HG03432 (cell line): ENCODE results near the gene MYH11.
"Not testable (repeated sequence)": the region's sequence is repeated elsewhere in the genome, so short reads cannot be mapped to it uniquely, and the experiment has no call there.

Experiments
- ATAC-seq: cut with Tn5 transposase; IDR thresholded peaks from one replicate; pipeline ENCODE4 v1.9.1; 2021; ENCODE audit warnings: mild to moderate bottlenecking, moderate library complexity; ENCODE audit not compliant: unreplicated experiment

Gene MYH11

DNA sequence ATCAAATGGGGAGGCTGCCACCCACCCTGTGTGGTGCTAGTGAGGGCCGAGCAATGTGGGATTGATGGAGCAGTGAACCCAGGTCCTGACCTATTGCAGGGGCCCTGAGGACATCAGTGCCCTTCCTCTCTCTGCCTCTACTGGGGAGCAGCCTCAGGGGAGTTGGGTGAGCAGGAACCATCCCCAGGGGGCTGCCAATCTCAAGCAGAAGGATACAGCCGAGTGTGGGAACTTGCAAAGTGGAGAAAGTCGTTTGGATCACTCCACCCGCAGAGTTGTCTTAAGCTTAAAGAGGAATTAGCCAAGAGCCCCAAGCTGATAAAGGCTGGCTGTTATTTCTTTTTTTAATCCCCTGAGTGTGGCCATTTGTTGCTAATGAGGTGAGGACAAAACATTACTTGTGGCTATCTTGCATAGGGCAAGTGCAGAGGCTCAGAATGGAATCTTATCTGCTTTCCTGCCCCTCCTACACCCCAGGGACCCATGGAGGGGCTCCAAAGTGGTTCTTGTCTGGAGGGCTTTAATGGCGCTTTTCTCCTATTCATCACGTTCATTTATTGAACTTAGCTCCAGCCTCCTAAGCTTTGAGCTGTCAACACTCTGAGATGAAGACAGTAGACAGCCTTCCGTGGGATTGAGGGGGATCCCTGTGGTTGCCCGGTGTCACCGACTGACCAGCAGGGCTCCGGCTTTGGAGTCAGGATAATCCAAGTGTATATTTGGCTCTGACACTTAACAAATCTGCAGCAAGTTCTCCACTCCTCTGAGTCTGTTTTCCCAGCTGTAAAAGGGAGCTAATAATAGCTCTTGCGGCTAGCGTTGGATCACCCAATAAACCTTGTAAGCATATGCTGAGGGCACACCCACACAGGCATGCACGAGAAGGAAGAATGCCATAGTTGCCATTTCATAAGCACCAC is 45.1 kb downstream of the MYH11 start:
- no peak for ATAC-seq

DNA sequence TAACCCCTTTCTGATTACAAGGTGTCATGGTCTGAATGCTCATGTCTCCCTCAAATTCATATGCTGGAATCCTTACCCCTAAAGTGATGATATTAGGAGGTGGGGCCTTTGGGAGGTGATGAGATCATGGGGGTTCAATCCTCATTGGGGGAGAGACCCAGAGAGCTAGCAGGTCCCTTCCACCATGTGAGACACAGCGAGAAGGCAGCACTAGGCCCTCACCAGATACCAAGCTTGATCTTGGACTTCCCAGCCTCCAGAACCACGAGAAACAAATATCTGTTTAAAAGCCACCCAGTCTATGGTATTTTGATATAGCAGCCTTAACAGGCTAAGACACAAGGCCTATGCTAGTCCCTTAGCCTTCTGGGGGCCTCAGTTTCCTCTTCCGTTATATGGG is 45.9 kb downstream of the MYH11 start:
- ATAC-seq = no peak

DNA sequence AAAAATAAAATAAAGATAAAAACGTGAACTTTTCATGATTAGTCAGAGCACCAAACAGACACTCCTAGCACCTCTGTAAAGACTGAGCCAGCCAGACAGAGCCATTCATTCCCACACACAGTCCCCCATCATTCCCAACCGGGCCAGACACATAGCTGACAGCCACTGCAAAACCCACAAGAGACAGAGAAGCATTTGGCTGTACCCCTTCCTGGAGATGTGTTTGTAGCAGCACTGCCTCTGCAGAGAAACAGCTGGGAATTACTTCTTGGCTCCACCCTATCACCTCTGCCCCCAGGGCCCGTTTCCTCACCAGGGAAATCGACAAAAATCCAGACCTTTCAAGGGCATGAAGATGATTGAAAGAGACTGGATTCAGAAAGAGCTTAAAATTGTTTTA is 46.4 kb downstream of the MYH11 start:
- no peak for ATAC-seq

- not testable (repeated sequence) for ATAC-seq
Measured at GRCh38 chr16:15809297-15809696, 47.5 kb downstream of the MYH11 start.

GRCh38 chr16:15808071-15808470 is 48.8 kb downstream of the MYH11 start:
- no peak for ATAC-seq

DNA sequence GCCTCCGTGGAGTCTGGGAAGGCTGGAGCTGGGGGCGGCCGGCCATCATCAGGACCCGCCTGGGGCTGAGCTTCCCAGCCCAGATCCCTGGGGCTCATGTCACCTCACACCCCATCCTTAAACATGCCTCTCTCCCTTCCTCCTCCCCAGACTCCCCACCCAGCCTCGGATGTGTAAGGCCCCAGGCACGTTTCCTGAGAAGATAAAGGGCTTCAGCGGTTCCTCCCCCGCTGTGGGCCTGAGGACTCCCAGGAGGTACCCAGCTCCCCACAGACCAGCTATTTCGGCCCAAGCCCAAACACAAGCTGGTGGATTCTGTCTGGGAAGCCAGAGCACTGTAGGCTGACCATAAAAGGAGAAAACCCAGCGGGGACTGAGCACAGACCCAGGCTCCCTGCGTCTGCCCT is 49.2 kb downstream of the MYH11 start:
- no peak for ATAC-seq

DNA sequence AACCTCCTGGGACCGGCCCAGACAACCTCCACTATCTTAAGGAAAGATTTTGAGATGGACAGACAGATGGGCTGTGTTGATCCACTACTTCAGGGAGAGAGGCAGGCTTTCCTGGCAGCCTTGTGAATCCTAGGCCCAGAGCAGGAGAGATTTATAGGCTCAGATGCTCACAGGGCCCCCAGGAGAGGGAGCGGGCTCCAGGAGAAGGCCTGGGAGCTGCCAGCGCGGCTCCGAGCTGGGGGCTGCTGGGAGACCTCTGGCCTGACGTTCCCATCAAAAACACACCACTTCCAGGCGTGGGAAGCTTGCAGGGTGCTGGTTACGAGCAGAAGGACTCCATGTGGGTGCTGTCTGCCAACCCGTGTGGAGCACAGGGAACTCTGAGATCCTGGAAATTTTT is 53.2 kb downstream of the MYH11 start:
- ATAC-seq = no peak

DNA sequence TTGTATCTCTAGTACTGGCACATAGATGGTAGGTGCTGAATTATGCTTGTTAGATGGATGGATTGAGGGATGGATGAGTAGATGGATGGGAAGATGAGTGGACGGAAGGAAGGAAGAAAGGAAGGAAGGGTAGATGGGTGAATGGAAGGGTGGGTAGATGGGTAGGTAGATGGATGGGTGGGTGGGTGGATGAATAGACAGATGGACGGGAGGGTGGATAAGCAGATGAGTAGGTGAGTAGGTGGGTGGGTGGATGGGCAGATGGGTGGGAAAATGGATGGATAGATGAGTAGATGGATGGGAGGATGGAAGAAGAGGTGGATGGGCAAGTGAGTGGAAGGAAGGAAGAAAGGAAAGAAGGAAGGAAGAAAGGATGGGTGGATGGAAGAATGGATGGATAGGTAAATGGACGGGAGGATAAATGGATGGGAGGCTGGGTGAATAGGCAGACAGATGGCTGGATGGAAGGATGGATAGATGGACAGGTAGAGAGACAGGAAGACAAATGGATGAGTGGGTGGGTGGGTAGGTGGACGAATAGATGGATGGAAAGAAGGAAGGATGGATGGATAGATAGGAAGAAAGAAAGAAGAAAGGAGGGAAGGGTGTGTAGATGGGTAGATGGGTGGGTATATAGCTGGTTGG is 56.9 kb downstream of the MYH11 start:
- no peak for ATAC-seq

DNA sequence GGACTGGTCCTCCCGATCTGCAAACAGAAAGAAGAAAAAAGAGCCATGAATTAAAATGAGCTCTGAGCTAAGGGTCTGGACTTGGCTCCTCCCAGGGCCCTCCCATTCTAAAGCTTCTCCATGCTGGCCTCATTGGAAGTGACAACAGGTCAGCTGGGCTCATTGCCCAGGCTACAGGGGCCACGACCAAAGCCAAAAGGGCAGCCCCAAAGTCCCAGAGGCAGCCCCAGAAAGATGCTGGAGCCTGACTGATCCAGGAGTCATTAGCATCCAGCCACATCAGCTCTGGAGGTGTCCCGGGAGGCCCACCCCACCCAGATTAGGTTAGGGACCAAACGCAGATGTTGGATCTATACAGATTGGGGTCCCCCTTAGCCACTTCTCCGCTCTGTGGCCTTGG is 58.2 kb downstream of the MYH11 start:
- ATAC-seq = no peak

DNA sequence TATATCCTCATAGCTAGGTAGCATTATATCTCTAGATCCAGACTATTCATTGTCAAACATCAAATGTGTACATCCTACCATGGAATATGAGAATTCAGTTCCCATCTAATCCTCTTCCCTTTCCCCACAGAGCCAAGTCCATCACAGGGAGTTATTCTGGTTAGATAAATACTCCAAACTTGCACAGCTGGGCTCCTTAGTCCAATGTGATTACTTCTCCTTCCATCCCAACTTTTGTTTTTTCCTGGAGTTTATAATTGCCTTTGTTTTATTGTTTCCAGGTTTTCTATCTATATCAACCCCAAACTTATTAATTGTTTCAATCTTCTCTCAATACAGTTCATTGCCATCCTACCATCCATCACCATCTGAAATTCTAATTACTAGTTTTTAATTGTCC is 59.9 kb downstream of the MYH11 start:
- ATAC-seq = no peak

GRCh38 chr16:15795615-15796014 is 61.2 kb downstream of the MYH11 start:
- ATAC-seq = no peak

GRCh38 chr16:15792563-15792971 is 64.3 kb downstream of the MYH11 start:
- no peak for ATAC-seq

DNA sequence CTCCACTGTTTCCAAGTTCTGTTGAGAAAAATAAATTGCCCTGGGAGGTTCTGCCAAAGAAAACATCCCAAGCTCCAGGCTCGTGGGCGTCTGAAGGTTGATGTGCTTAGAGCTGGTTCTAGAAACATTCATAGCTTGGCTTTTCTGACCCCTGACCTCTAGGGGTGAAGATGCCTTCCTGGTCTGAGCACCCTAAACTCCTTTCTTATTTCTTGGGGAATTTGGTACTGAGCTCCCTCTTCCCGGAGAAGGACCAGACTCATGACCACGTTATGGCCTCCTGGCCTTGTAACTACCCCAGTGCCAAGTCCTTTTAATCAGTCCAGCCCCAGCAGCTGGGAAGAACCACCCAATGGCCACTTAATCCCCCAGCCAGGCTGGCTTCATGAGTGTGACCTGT is 66.4 kb downstream of the MYH11 start:
- no peak for ATAC-seq

GRCh38 chr16:15789816-15790215 is 67.0 kb downstream of the MYH11 start:
- not testable (repeated sequence) for ATAC-seq

- ATAC-seq = no peak
Measured at GRCh38 chr16:15788846-15789239, 68.0 kb downstream of the MYH11 start.

GRCh38 chr16:15786501-15786900 is 70.3 kb downstream of the MYH11 start:
- no peak for ATAC-seq

DNA sequence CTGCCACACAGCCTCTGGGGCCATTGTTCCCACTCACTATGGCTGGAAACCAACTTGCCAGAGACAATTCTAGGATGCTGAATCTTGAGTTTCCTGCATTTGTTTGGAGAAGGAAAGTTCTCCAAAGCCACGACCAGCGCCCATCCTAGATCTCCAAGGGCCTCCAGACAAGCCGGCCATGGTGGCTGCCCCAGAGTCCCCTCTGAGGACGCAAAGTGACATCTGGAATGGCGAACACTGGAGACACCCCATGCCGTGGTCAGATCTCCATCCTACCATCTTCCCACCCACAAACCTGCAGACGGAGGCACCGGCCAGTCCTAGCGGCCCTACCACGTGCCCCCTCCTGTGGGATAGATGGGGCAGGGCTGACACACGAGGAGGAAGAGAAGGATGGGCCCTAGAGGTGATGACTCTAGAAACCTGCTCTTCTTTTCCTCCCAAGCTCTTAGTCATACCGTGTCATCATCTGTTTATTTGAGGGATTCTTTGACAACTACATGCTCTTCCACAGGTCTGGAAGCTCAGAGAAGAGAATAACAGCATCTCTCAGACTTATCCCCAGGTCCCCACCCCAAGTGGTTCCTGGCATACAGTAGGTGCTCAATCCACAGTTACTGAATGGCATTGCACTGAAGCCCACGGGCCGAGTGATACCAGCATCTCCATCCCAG is 71.3 kb downstream of the MYH11 start:
- no peak for ATAC-seq

DNA sequence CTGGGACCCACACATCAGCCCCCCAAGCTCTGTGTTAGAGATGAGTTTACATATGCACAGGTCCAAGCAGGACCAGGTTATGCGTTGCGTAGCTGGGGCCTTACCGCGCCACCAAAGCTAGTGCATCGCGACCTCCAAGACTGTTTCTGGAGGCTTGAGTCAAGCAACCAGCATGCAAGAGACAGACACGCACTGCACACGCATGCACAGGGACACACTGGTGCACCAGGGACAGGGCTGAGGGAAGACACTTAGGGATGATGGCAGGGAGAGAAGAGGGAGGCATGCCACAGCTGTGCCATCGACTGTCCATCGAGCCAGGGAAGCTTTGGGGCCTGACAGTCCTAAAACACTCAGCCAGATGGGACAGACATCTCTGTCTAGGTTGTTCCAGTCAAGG is 72.8 kb downstream of the MYH11 start:
- no peak for ATAC-seq

- no peak for ATAC-seq
Measured at GRCh38 chr16:15782573-15783365, 74.1 kb downstream of the MYH11 start.

- ATAC-seq = no peak
Measured at GRCh38 chr16:15781650-15782049, 75.2 kb downstream of the MYH11 start.

DNA sequence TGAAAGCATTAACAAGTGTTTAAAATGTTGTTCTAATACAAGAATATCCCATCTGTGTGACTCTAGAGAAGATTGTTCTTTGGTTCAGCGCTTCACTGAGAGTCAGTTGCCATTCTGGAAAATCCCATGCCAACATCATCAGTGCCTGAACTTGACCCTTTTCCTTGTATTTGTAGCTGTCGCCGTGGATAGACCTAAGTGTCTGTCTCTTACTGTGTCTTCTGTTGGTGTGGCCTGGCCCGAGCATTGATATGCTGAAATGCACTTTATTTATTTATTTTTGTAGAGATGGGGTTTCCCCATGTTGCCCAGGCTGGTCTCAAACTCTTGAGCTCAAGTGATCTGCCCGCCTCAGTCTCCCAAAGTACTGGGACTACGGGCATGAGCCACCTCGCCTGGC is 76.0 kb downstream of the MYH11 start:
- no peak for ATAC-seq
